ENCODE results near the gene ARPP21.
"Not testable (repeated sequence)": the region's sequence is repeated elsewhere in the genome, so short reads cannot be mapped to it uniquely, and the experiment has no call there.

ARPP21 gene

DNA sequence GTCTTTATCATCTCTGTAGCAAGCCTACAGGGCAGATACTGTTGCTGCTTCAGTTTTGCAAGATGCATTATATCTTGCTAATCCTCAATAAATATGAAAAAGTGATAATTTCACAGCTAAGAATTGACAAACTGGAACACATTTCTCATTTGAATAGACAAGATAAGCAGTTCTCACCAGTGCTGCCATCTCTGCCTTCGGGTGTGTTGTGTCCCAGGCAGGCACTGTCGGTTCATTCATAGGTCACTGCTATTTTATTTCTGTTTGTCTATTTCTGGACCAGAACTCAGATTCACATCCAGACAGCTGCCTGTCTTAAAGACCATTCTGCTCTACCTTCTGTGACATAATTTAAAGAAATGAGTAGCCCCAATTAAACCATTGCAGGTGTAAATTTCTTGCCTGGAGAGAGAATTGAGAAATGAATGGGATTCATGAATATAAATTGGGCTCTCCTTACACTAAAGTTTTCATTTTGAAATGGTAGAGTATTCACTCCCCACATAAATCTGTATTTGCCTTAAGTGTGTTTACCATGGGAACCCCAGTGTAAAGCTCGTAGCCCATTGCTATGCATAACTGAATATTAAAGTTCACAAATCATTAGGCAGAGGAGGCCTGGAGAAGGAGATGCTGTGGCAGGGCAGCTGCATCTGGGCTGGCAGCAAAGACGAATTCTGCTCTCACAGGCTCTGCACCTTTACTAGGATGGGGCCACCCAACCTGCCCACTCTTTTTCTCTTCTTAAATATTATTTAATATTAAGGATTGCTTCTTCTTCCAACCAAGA is 149.9 kb downstream of the ARPP21 start:
- Mint-ChIP-seq H3K27ac (no peak overlapping the region), H3K9me3 (peaks cover 7% of the 10 kb centered on the region), H3K4me3 (no peak overlapping the region), H3K36me3 (no peaks in the 10 kb centered on the region), H3K4me1 (no peaks in the 10 kb centered on the region), H3K27me3 (peaks cover 2% of the 10 kb centered on the region)

DNA sequence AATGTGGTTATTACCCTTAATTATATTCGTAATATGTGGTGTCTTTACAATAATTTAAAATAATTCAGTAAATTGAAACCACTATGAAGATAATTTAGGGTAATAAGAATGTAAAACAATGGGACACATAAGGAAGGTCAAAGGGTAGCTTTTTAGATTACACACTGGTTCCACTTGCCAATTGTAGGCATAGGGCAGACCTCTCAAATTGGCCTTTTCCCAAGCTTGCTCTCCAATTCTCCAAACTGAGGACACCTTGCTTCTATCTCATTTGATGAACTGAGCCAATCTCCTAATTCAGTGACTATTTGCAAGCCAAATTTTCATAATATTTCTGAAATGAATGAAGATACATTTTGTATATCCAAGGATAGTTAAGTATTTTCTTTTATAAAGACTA is 151.4 kb downstream of the ARPP21 start:
- H3K4me3 Mint-ChIP-seq, result no peak overlapping the region
- no peaks in the 10 kb centered on the region for H3K9me3 Mint-ChIP-seq
- no peaks in the 10 kb centered on the region for H3K36me3 Mint-ChIP-seq
- no peak overlapping the region for H3K27ac Mint-ChIP-seq
- no peaks in the 10 kb centered on the region for H3K4me1 Mint-ChIP-seq
- H3K27me3 Mint-ChIP-seq, result no peaks in the 10 kb centered on the region

DNA sequence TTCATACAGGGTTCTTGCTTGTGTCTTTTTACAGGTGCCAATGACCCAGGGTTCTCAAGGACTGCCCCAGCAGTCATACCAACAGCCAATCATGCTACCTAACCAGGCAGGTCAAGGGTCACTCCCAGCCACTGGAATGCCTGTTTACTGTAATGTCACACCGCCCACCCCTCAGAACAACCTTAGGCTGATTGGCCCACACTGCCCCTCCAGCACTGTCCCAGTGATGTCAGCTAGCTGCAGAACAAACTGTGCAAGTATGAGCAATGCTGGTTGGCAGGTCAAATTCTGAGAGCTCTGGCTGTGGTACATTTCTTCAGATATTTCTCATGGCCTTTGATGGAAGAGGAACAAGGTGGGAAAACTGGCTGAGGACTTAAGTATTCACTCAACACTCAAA is 154.3 kb downstream of the ARPP21 start:
- Mint-ChIP-seq H3K4me3 (no peak overlapping the region), H3K36me3 (no peaks in the 10 kb centered on the region), H3K27me3 (no peaks in the 10 kb centered on the region), H3K9me3 (no peaks in the 10 kb centered on the region), H3K4me1 (no peaks in the 10 kb centered on the region), H3K27ac (no peak overlapping the region)

DNA sequence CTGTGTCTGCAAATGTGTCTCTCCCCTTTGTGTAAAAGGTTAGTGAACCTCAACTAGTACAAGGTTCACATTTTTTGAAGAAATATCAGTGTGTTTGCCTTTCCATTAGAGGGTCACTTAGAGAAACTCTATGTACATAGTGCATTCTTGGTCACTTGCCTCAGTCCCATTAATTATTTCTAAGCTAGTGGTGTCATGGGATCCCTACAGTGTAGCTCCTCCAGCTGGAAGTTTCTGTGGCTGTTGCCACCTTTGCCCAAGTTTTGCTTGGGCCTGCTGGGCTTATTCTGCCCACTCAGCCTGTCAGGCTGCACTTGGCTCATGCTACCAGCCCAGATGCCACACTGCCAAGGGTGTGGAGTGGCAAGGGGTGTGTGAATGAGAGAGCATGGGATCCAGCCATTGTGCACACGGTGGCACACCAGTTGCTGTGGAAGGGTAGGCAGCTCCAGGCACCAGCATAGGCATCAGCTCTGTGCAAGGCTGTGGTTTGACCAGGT is 161.7 kb downstream of the ARPP21 start:
- Mint-ChIP-seq H3K9me3 (no peaks in the 10 kb centered on the region), H3K4me1 (no peaks in the 10 kb centered on the region), H3K27me3 (no peaks in the 10 kb centered on the region), H3K36me3 (no peaks in the 10 kb centered on the region), H3K4me3 (no peak overlapping the region), H3K27ac (no peak overlapping the region)

DNA sequence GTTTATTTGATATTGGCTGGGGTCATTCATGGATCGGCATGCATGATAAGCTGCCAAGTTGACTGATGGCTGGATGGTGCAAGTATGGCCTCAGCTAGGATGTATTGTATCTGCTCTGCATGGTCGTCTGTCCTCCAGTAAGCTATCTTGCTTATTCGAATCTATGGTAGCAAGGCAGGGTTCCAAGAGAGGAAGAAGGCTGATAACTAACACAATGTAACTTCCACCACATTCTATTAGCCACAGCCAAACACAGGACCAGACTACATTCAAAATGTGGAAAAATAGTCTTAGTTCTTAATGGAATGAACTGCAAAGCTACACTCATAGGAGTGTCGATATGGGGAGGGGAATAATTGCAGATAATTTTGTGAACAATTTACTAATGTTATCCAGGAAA is 175.2 kb downstream of the ARPP21 start:
- Mint-ChIP-seq H3K27me3 (no peaks in the 10 kb centered on the region), H3K4me1 (no peaks in the 10 kb centered on the region), H3K27ac (no peak overlapping the region), H3K36me3 (no peaks in the 10 kb centered on the region), H3K4me3 (no peak overlapping the region), H3K9me3 (peaks cover 13% of the 10 kb centered on the region)

DNA sequence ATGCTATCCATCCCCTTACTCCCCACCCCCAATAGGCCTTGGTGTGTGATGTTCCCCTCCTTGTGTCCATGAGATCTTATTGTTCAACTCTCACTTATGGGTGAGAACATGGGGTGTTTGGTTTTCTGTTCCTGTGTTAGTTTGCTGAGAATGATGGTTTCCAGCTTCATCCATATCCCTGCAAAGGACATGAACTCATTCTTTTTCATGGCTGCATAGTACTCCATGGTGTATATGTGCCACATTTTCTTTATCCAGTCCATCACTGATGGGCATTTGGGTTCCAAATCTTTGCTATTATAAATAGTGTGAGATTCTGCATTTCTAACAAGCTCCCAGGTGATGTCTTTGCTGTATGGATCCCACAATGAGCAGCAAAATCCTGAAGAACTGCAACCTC is 176.5 kb downstream of the ARPP21 start:
- peaks cover 13% of the 10 kb centered on the region for H3K9me3 Mint-ChIP-seq
- not testable (repeated sequence) for H3K4me3 Mint-ChIP-seq, H3K27ac Mint-ChIP-seq, H3K27me3 Mint-ChIP-seq, H3K36me3 Mint-ChIP-seq, H3K4me1 Mint-ChIP-seq

DNA sequence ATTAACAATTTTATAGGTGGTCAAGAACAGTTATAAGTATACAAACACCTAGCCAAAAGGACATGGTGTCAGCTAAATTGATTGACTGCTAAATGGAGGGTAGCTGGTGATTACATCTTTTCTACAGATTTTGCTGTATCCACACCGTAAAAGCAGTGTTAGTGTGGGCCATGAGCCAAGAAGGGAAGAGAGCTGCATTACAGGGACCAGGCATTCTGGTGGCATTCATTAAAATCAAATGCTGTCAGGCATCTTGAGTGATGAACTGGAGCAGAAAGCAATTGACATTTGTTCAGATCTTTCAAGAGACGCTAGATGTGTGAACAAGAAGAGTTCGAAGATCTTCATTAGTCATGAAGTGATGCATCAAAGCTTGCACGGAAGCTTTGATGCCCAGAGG is 177.9 kb downstream of the ARPP21 start:
- Mint-ChIP-seq H3K9me3 (peaks cover 13% of the 10 kb centered on the region), H3K4me3 (no peak overlapping the region), H3K4me1 (no peaks in the 10 kb centered on the region), H3K27me3 (no peaks in the 10 kb centered on the region), H3K27ac (no peak overlapping the region), H3K36me3 (no peaks in the 10 kb centered on the region)

DNA sequence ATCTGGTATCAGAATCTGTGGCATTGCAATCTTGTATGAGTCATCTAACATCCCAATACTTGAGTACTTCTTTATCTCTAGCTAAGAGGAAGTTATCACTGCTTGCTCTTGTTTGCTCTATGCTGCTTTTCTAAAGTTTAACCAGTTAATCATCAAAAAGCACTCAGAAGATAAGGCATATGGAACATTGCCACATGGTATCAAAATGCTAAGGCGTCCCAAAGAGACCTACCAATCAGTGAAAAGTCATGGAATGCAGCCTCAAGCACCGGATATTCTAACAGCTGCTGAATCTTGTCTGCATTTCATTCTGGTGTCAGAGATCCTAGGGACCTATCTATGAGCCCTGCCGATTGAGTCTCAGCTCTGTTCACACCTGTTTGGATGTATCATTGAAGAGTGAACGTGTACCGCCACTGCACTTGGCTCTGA is 192.8 kb downstream of the ARPP21 start:
- Mint-ChIP-seq H3K9me3 (no peaks in the 10 kb centered on the region), H3K4me3 (no peak overlapping the region), H3K27me3 (no peaks in the 10 kb centered on the region), H3K36me3 (no peaks in the 10 kb centered on the region), H3K27ac (no peak overlapping the region), H3K4me1 (no peaks in the 10 kb centered on the region)

All from activated naive CD4-positive, alpha-beta T cell treated with anti-CD3 and anti-CD28 coated beads, Interleukin-2, amount 50 U/mL, for 24 hours (primary cell).